22Rv1 (cell line): Measurements from ENCODE around the gene MRPS17.

ENCODE experiments used
- H3K27ac ChIP-seq: fragments of 450-650 bp; 2 replicates; pipeline ENCODE4 v1.5.1; 2017
- CTCF ChIP-seq: fragments of 450-650 bp; IDR thresholded peaks from 2 replicates; pipeline ENCODE4 v1.5.1; 2017; ENCODE audit warnings: mild to moderate bottlenecking
- ZFX ChIP-seq: fragments of 450-650 bp; IDR thresholded peaks from 2 replicates; pipeline ENCODE4 v1.6.1; 2017; ENCODE audit warnings: antibody characterized with exemption, borderline replicate concordance

MRPS17 gene

GRCh38 chr7:55973747-55974250 is 22.1 kb downstream of the MRPS17 start:
- H3K27ac ChIP-seq, result no peak overlapping the region
- TF ChIP-seq CTCF (no peak), ZFX (no peak)

GRCh38 chr7:55975988-55976633 is 24.4 kb downstream of the MRPS17 start:
- H3K27ac ChIP-seq, result no peak overlapping the region
- no peak for TF ChIP-seq CTCF
- no peak for TF ChIP-seq ZFX

GRCh38 chr7:55977831-55978230 is 26.2 kb downstream of the MRPS17 start:
- no peak for TF ChIP-seq CTCF
- H3K27ac ChIP-seq, result no peak overlapping the region

- TF ChIP-seq CTCF (no peak), ZFX (no peak)
- no peak overlapping the region for H3K27ac ChIP-seq
These were observed 28.6 kb downstream of the MRPS17 start for GRCh38 chr7:55980266-55980665.

- no peak overlapping the region for H3K27ac ChIP-seq
- TF ChIP-seq CTCF (no peak), ZFX (no peak)
These were observed 31.9 kb downstream of the MRPS17 start for GRCh38 chr7:55983537-55983936.

- no peak for TF ChIP-seq CTCF
- no peak for TF ChIP-seq ZFX
- H3K27ac ChIP-seq, result no peak overlapping the region
These were observed 40.7 kb downstream of the MRPS17 start for GRCh38 chr7:55992346-55992745.

GRCh38 chr7:55996856-55997500 is 45.3 kb downstream of the MRPS17 start:
- H3K27ac ChIP-seq, result no peak overlapping the region
- TF ChIP-seq CTCF, result no peak
- no peak for TF ChIP-seq ZFX
